AG09319 (cell line): ENCODE results near the gene COL5A3.

ENCODE experiments used
- DNase-seq: peaks from one replicate; pipeline ENCODE4 v3.0.0-alpha.2; 2010; ENCODE audit warnings: low read depth; ENCODE audit errors: extremely low read depth
- CTCF ChIP-seq: IDR thresholded peaks from 2 replicates; pipeline ENCODE4 v1.5.1; 2011; ENCODE audit warnings: low read depth, mild to moderate bottlenecking, inconsistent platforms, low read length, moderate library complexity

The COL5A3 gene

GRCh38 chr19:10020851-10021250 is 10.5 kb upstream of the COL5A3 start:
- TF ChIP-seq CTCF = no peak
- DNase-seq = no peak

DNA sequence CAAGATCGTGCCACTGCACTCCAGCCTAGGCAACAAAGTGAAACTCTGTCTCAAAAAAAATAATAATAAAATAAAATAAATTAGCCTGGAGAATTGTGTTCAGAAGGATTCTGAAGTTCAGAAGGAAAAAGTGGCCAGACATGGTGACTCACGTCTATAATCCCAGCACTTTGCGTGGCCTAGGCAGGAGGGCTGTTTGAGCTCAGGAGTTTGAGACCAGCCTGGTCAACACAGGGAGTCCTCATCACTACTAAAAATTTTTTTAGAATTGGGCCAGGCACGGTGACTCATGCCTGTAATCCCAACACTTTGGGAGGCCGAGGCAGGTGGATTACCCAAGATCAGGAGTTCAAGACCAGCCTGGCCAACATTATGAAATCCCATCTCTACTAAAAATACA is 8.9 kb upstream of the COL5A3 start:
- TF ChIP-seq CTCF = no peak
- no peak for DNase-seq

GRCh38 chr19:10018786-10019185 is 8.5 kb upstream of the COL5A3 start:
- DNase-seq = no peak

DNA sequence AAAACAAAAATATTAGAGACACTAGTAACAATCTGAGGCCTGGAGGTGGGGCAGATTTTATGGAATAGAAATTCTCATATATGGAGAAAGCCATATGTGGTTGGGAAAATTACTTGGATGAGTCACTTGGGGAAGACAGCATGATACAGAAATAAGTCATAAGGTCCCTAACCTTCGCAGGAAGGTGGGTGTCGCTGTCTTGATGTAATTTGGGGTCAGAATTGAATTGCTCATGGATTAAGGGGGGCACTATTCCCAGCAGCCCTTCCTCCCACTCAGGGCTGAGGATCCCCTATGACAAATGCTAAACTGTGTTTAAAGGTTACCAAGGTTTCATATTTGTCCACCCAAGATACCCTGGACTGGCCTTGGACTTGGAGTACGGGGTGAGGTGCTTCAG is 8.0 kb upstream of the COL5A3 start:
- no peak for TF ChIP-seq CTCF
- no peak for DNase-seq

More at GRCh38 chr19:10018786-10019185, 8.5 kb upstream of the COL5A3 start:
- no peak for TF ChIP-seq CTCF

DNA sequence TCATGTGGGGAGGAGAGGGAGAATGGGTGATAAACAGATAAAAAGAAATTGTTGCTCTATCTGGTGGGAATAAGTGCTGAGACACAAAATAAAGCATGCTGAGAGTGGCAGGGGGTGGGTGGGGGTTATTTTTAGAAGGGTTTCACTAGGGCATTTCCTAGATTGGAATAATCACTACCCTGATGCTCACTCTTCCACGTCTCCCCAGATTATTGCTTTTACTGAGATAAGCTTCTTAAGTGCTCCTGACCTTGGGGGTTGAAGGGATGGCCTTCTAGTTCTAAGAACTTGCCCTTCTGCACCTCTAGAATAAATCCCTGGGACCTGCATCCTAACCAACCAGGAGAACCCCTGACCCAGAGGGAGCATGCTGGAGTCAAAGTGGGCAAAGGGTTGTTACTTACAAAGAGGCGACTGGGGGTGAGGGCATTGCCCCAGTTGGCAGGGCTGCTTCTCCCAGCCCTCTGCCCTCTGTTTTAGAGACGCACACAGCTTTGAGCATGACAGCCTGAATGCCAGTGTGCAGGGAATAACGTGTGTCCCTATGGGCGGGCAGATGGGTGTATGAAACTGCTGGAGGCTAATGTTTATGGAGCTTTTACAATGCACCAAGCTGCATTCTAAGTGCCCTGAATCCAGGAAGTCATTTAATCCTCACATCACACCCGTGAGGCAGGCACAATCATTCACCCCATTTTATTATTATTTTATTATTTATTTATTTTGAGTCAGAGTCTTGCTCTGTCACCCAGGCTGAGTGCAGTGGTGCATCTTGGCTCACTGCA is 3.7 kb upstream of the COL5A3 start:
- DNase-seq = no peak
- TF ChIP-seq CTCF = no peak

- TF ChIP-seq CTCF = no peak
- DNase-seq = no peak
Observed at GRCh38 chr19:10013316-10013715, 3.0 kb upstream of the COL5A3 start, which contains the start of gene RDH8. Gene RDH8, plus strand, starts transcription at chr19:10013483. Its CDS starts 15 bp downstream, at chr19:10013498.

GRCh38 chr19:10011974-10012373 is 1.7 kb upstream of the COL5A3 start:
- no peak for DNase-seq
- TF ChIP-seq CTCF = no peak
